CD14-positive monocyte (primary cell): ENCODE data around the gene MIER3. TPM values are rescaled to one million over a fixed set of nuclear protein-coding genes. Genes with fewer than 3 reads are reported as not detected.

ENCODE experiments used
- DNase-seq, 3 donors: peaks; one replicate each; pipeline ENCODE4 v3.0.0-alpha.2; 2011 to 2022
- H2AFZ ChIP-seq: 2 replicates; pipeline ENCODE4 v1.6.0; 2012; ENCODE audit warnings: mild to moderate bottlenecking, low read depth, low read length, inconsistent platforms; ENCODE audit not compliant: insufficient read depth, poor library complexity, severe bottlenecking
- H3K27ac ChIP-seq, 2 donors: 1 replicate in 1 of 2; 2 replicates in 1 of 2; pipeline ENCODE4 v1.5.1; 2012 to 2013; ENCODE audit warnings: low read length in 2 of 2, control low read depth in 1 of 2, inconsistent platforms in 1 of 2, low read depth in 1 of 2, mild to moderate bottlenecking in 1 of 2
- H3K27me3 ChIP-seq, 2 donors: one replicate each; pipeline versions ENCODE4 v1.6.0 to v1.6.1; 2011 to 2013; ENCODE audit warnings: low read length in 2 of 2; ENCODE audit not compliant: control insufficient read depth in 2 of 2, insufficient read depth in 2 of 2
- H3K36me3 ChIP-seq, 2 donors: replicated peaks in 1 of 2; 1 replicate in 1 of 2; 2 replicates in 1 of 2; pipeline versions ENCODE4 v1.5.1 to v1.6.1; 2012 to 2013; ENCODE audit warnings: low read length in 2 of 2, control low read depth in 1 of 2, inconsistent platforms in 1 of 2, mild to moderate bottlenecking in 1 of 2; ENCODE audit not compliant: insufficient read depth in 2 of 2, control insufficient read depth in 1 of 2
- H3K4me1 ChIP-seq, 2 donors: 1 replicate in 1 of 2; 2 replicates in 1 of 2; pipeline versions ENCODE4 v1.5.1 to v1.6.1; 2012 to 2013; ENCODE audit warnings: low read length in 2 of 2, control low read depth in 1 of 2, inconsistent platforms in 1 of 2, mild to moderate bottlenecking in 1 of 2, moderate library complexity in 1 of 2; ENCODE audit not compliant: insufficient read depth in 2 of 2, control insufficient read depth in 1 of 2
- H3K4me2 ChIP-seq: replicated peaks from 2 replicates; pipeline ENCODE3; 2012; ENCODE audit warnings: low read length, moderate library complexity, mild to moderate bottlenecking; ENCODE audit not compliant: poor library complexity, severe bottlenecking; ENCODE audit errors: extremely low read depth
- H3K4me3 ChIP-seq, 3 experiments: fragments of 200-600 bp in 1 of 3; sonication (generic) in 1 of 3; replicated peaks in 1 of 3; 1 replicate in 2 of 3; 2 replicates in 1 of 3; pipeline ENCODE4 v1.5.1; 2011 to 2013; ENCODE audit warnings: low read length in 3 of 3, mild to moderate bottlenecking in 3 of 3, control low read depth in 2 of 3, low read depth in 2 of 3, inconsistent platforms in 1 of 3, moderate library complexity in 1 of 3
- H3K79me2 ChIP-seq: 2 replicates; pipeline ENCODE4 v1.6.0; 2012; ENCODE audit warnings: mild to moderate bottlenecking, control low read depth, inconsistent platforms, low read length, moderate library complexity; ENCODE audit not compliant: insufficient read depth
- H3K9ac ChIP-seq: 2 replicates; pipeline ENCODE4 v1.6.0; 2017; ENCODE audit warnings: low read length, mild to moderate bottlenecking; ENCODE audit not compliant: insufficient read depth, poor library complexity, severe bottlenecking
- H3K9me3 ChIP-seq, 2 donors: replicated peaks in 1 of 2; 1 replicate in 1 of 2; 2 replicates in 1 of 2; pipeline versions ENCODE4 v1.5.1 to v1.6.1; 2012 to 2013; ENCODE audit warnings: low read length in 2 of 2, control low read depth in 1 of 2; ENCODE audit not compliant: control insufficient read depth in 1 of 2, insufficient read depth in 1 of 2
- H4K20me1 ChIP-seq: 2 replicates; pipeline ENCODE4 v1.6.0; 2012; ENCODE audit warnings: mild to moderate bottlenecking, low read length, control low read depth, moderate library complexity; ENCODE audit not compliant: insufficient read depth
- H3K27ac Mint-ChIP-seq, 7 donors: one replicate each; pipeline ENCODE4 v1.8.0; 2020; ENCODE audit warnings: mild to moderate bottlenecking in 7 of 7, mixed read lengths in 7 of 7, moderate library complexity in 6 of 7, inconsistent platforms in 2 of 7
- H3K27me3 Mint-ChIP-seq, 3 donors: one replicate each; pipeline ENCODE4 v1.8.0; 2021 to 2022; ENCODE audit warnings: low read depth in 3 of 3, mild to moderate bottlenecking in 3 of 3, mixed read lengths in 3 of 3, moderate library complexity in 3 of 3, inconsistent platforms in 1 of 3
- H3K36me3 Mint-ChIP-seq, 2 donors: one replicate each; pipeline ENCODE4 v1.8.0; 2020; ENCODE audit warnings: mixed read lengths in 2 of 2, inconsistent platforms in 1 of 2, mild to moderate bottlenecking in 1 of 2
- H3K4me1 Mint-ChIP-seq: one replicate; pipeline ENCODE4 v1.8.0; 2020; ENCODE audit warnings: mild to moderate bottlenecking, mixed read lengths
- H3K4me3 Mint-ChIP-seq, 2 donors: one replicate each; pipeline ENCODE4 v1.8.0; 2020; ENCODE audit warnings: mild to moderate bottlenecking in 2 of 2, mixed read lengths in 2 of 2, moderate library complexity in 1 of 2
- H3K9me3 Mint-ChIP-seq, 7 donors: one replicate each; pipeline ENCODE4 v1.8.0; 2020 to 2022; ENCODE audit warnings: mixed read lengths in 7 of 7, mild to moderate bottlenecking in 6 of 7, moderate library complexity in 6 of 7, inconsistent platforms in 2 of 7
- WGBS: methylation state at CpG from one replicate; pipeline ENCODE4 v1.1.5; 2013; ENCODE audit warnings: missing lambda C conversion rate; ENCODE audit not compliant: insufficient coverage; 5-methylcytosine and 5-hydroxymethylcytosine counted together
- intact Hi-C, 2 donors: fragments of 100-400 bp; cut with micrococcal nuclease; formaldehyde crosslinking; loops; one replicate each; pipeline versions ENCODE4 v1.15.0 to v1.15.1; 2023
- polyA plus RNA-seq, 3 donors: library from polyadenylated mRNA; depleted of rRNA in 1 of 3; unstranded in 2 of 3; stranded (reverse) in 1 of 3; fragments of 300-500 nt in 2 of 3; fragments of >200 nt in 1 of 3; fragmentation: Illumina TruSeq in 2 of 3; gene quantifications; 1 replicate in 2 of 3; 2 replicates in 1 of 3; pipeline ENCODE4 v1.2.3, GENCODE V29; 2012 to 2021
- TF ChIP-seq, protein P1 (sequence below): fragments of 200-600 bp; IDR thresholded peaks from one replicate; pipeline ENCODE4 v1.8.0; 2022; ENCODE audit warnings: antibody characterized with exemption, mild to moderate bottlenecking

The MIER3 gene
- polyA plus RNA-seq, 3 donors, result 2.4 to 5.7 (median 2.9) TPM

- H3K9me3 Mint-ChIP-seq, result peaks cover 0 to 2% (median 0%) of the 10 kb centered on the region in 7 donors
- Histone ChIP-seq H3K4me1 (peaks cover 8 to 20% of the 10 kb centered on the region in 2 donors), H3K36me3 (peaks cover 26 to 49% of the 10 kb centered on the region in 2 donors), H3K27me3 (no peaks in the 10 kb centered on the region), H3K9me3 (no peaks in the 10 kb centered on the region), H2AFZ (no peak overlapping the region), H3K4me3 (no peak overlapping the region), H3K27ac (no peak overlapping the region), H3K9ac (no peak overlapping the region), H3K4me2 (no peak overlapping the region), H3K79me2 (peaks cover 9% of the 10 kb centered on the region), H4K20me1 (no peaks in the 10 kb centered on the region)
- no peak overlapping the region for H3K4me3 Mint-ChIP-seq
- H3K27ac Mint-ChIP-seq, result no peak overlapping the region
- TF ChIP-seq, protein P1, sequence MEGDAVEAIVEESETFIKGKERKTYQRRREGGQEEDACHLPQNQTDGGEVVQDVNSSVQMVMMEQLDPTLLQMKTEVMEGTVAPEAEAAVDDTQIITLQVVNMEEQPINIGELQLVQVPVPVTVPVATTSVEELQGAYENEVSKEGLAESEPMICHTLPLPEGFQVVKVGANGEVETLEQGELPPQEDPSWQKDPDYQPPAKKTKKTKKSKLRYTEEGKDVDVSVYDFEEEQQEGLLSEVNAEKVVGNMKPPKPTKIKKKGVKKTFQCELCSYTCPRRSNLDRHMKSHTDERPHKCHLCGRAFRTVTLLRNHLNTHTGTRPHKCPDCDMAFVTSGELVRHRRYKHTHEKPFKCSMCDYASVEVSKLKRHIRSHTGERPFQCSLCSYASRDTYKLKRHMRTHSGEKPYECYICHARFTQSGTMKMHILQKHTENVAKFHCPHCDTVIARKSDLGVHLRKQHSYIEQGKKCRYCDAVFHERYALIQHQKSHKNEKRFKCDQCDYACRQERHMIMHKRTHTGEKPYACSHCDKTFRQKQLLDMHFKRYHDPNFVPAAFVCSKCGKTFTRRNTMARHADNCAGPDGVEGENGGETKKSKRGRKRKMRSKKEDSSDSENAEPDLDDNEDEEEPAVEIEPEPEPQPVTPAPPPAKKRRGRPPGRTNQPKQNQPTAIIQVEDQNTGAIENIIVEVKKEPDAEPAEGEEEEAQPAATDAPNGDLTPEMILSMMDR, result no peak
- H3K27me3 Mint-ChIP-seq, result peaks cover 0 to 7% (median 0%) of the 10 kb centered on the region in 3 donors
- intact Hi-C loops, result no loop called here
- DNase-seq, result no peak
- peaks cover 16% of the 10 kb centered on the region for H3K4me1 Mint-ChIP-seq
- peaks cover 35 to 52% of the 10 kb centered on the region in 2 donors for H3K36me3 Mint-ChIP-seq
Measured at GRCh38 chr5:56947052-56947451, 4.9 kb downstream of the MIER3 start.

GRCh38 chr5:56941981-56942380 lies 9.9 kb downstream of the MIER3 start:
- 0% methylated on average over 1 of the region's 1 CpG for WGBS
- Mint-ChIP-seq H3K36me3 (peaks cover 70 to 78% of the 10 kb centered on the region in 2 donors), H3K4me1 (no peaks in the 10 kb centered on the region), H3K27ac (no peak overlapping the region), H3K4me3 (no peak overlapping the region), H3K27me3 (peaks cover 0 to 1% (median 0%) of the 10 kb centered on the region in 3 donors), H3K9me3 (no peaks in the 10 kb centered on the region)
- Histone ChIP-seq H3K4me2 (no peak overlapping the region), H3K27ac (no peak overlapping the region), H3K4me3 (no peak overlapping the region), H3K9ac (no peak overlapping the region), H3K27me3 (no peaks in the 10 kb centered on the region), H3K9me3 (no peaks in the 10 kb centered on the region), H4K20me1 (no peaks in the 10 kb centered on the region), H3K79me2 (no peaks in the 10 kb centered on the region), H3K4me1 (no peaks in the 10 kb centered on the region), H3K36me3 (peaks cover 47 to 99% of the 10 kb centered on the region in 2 donors), H2AFZ (no peak overlapping the region)
- no peak for DNase-seq
- intact Hi-C loops, result no loop called here
- TF ChIP-seq, protein P1, result no peak
